DMS 273 treated with DMSO at 0.1 percent for 48 hours (cell line): ENCODE measurements around the gene AMPD2.

ENCODE experiments used
- DNase-seq: peaks from one replicate; lab custom pipeline; 2025; lab: John Stamatoyannopoulos, UW

The AMPD2 gene

GRCh38 chr1:109630898-109631512 lies 11.4 kb downstream of the AMPD2 start:
- no peak for DNase-seq

- peak; percentile 69 for DNase-seq
Measured at GRCh38 chr1:109631513-109632505, 12.2 kb downstream of the AMPD2 start.

DNA sequence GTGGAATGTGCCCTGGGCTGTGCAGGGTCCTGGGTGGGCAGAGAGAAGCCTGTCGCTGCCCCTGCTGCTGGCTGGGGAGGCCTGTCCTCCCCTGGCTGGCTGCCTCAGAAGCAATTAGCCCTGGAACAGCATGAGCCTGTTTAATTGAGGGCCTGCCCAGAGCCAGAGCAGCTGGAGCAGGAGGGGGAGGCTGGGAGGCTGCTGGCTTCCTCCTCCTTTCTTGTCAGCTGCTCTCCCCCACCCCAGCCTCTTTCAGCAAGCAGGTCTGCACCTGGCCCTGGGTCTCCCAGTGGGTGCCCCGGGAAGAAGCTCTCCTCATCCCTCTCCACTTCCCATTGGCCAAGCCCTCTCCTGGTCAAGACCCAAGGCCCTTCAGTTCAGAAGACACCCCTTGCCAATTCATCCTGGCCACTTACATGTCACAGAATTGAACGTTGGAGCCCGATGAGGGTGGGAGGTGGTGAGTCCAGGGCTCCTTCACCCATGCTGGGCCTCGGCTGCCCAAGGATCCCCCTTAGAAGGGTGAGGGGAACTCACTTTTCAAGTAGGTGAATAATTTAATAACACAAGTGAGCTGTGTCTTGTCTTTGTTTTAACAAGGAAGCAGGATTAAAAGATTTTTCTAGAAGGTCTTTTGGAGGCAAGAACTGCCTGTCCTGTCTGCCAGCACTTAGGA lies 13.2 kb downstream of the AMPD2 start:
- peak; percentile 92 for DNase-seq

GRCh38 chr1:109634292-109634691 lies 14.7 kb downstream of the AMPD2 start:
- no peak for DNase-seq

DNA sequence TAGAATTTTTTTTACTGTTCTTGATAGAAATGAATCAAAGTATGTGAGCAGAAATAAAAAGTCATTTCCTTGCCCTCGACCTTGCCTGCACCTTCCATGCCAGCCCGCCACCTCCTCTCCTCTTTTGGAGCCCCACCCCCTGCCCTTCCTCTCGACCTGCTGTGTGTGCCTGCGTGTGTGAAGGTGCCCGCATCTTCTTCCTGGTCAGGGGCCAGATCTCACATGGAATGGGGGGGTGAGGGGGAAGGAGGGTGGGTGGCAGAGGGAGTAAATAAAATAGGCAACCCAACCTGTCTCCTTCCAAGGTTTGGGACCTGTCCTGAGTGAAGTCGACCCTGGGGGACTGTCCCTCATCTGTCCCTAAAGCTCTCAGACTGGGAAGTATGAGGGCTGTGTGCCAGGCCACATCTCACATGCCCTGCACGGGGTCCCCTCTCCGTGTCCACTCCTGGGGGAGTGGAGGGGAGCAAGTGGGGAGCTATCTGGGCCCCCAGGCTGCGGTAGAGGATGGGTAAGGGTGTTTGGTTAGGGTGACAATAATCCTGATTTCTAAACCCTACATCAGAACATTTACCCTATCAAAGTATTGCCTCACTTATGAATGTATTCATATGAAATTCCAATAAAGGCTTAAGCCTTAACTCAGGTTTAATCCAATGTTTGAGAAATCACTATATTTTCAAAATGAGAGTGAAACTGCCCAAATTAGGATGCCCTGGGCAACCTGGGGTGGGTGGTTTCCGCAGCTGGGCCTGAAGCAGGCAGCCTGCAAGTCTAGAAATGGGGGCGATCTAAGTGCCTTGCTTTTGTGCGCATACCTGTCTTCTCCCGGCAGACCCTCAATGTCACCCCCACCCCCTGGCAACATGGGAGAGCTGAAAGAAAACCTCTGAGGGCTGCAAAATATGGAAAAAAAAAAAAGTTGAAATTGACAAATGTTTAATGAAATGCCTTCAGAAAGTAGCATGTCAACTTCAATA lies 15.4 kb downstream of the AMPD2 start:
- DNase-seq, result no peak

DNA sequence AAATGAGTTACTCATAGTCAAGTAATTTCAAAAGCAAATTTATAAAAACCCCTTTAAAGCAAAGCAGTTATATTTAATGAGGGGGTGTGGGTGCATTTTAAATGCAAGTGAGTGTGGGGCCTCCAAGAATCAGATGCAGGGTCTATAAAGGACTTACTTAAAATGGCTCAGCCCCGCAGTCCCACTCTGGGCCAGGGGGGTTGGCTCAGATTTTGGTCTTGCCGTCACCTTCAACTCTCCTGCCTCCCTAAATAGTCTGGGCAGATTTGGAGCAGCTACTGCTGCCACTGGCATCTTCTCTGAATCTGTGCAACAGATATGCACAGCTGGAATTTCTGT lies 16.2 kb downstream of the AMPD2 start:
- DNase-seq, result no peak

- DNase-seq, result no peak
Measured at GRCh38 chr1:109636201-109636952, 16.7 kb downstream of the AMPD2 start.

GRCh38 chr1:109637446-109637845 lies 17.8 kb downstream of the AMPD2 start:
- no peak for DNase-seq

DNA sequence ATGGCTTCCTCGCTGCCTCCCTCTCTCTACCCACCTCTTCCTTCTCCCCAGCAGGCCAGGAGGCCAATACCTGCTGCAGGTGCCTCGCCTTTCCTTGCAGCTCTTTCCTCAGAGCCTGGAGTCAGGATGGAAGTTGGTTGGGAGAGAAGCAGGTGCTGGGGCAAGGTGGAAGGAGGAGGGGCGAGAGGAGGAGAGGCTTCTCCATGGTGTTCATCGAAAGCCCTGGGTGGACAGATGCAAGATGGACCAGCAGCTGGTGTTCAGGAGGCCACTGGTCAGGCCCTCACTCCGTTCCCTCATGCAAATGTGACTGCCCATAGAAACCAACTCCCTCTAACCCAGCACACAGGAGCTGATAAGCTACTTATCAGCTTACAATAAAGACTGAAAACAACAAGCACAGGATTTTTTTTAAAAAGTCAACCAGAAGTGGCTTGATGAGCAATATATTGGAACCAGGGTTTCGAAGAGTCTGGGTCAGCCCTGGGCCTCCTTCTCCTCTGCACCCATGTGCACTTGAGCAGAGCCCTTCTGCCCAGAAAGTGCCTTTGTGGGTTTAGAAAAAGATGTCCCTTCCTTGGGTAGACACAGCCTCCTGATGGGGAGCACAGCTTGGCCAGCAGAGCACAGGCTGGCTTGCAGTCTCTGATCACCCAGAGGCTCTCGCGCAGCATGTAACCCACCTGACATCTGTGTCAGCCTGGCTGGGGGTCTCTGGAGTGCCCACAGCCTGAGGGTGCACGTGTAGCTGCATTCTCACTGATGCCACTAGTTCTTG lies 19.6 kb downstream of the AMPD2 start:
- DNase-seq, result no peak

DNA sequence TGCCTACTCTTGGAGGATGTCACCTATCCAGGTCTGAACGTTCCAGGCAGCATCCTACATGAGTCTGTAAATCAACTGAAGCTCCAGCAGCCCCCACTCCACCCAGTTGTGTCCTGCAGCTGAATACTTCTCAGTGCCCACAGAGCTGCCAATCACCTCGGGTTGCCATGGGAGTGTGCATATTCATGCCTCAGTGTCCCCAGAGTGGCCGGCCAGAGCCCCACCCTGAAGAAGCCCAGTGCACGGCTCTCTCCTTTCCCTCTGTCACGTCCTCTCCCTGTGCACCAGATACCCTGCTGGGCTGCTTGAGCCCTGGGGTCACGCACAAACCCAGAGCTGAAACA lies 20.2 kb downstream of the AMPD2 start:
- DNase-seq, result no peak

- DNase-seq, result no peak
Measured at GRCh38 chr1:109640285-109640865, 20.7 kb downstream of the AMPD2 start.

DNA sequence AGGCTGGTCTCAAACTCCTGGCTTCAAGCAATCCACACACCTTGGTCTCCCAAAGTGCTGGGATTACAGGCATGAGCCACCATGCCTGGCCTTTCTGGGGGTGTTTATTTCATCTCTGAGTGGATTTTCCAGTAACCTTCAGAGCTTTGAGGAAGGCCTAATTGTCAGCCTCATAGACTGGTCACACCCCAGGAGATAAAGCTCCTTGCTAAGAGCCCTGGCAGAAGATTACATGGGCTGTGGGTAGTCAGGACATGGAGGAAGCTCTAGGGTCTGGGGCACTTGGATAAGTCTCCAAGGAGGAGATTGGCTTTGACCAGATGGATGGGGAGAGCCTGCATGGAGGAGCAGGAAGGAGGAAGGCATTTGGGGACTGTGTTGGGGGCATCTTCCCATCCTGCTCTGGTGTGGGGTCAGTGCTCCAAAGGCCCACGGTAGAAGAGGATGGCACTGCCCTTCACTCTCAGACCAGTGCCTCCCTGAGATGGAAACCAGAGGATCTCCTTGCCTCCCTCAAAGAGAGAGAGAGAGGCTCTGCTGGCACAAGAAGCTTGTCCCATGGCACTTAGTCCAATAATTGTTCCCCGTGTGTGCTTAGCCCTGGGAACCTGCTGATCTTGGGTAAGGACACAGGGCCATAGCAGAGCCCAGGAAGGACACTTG lies 21.6 kb downstream of the AMPD2 start:
- DNase-seq, result no peak

DNA sequence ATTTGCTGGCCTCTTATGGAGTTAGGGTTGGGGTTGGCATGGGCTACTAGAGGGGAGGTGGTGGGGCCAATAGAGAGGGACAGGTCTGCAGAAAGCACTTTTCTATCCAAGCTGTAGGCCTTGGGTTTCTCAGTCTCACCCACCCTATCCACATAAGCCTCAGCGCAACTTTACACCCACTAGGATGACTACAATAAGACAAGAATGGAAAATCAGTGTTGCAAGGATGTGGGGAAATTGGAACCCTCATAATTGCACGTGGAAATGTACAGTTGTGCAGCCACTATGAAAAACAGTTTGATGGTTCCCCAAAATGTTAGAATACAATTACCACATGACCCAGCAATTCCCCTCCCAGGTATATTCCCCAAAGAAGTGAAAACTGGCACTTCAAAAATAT lies 22.2 kb downstream of the AMPD2 start:
- DNase-seq, result no peak

GRCh38 chr1:109642626-109643025 lies 23.0 kb downstream of the AMPD2 start:
- DNase-seq, result no peak

- peak; percentile 56 for DNase-seq
Measured at GRCh38 chr1:109643385-109644230, 24.0 kb downstream of the AMPD2 start.

- DNase-seq, result no peak
Measured at GRCh38 chr1:109644670-109645069, 25.0 kb downstream of the AMPD2 start.

DNA sequence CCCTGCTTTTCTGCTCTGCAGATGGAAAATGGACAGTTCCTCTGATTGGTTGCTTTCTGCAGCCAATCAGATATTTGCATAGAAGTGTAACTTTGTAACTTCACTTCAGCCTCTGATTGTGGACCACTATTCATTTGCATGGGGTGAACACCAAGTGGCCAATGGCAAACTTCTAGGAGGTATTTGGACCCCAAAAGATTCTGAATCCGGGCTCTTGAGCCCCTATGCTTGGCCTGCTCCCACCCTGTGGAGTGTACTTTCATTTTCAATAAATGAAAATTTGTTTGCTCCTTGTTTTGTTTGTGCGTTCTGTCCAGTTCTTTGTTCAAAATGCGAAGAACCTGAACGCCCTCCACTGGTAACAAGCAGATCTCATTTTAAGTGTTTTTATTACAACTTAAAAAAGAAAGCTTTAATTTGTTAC lies 29.9 kb downstream of the AMPD2 start:
- DNase-seq, result no peak

DNA sequence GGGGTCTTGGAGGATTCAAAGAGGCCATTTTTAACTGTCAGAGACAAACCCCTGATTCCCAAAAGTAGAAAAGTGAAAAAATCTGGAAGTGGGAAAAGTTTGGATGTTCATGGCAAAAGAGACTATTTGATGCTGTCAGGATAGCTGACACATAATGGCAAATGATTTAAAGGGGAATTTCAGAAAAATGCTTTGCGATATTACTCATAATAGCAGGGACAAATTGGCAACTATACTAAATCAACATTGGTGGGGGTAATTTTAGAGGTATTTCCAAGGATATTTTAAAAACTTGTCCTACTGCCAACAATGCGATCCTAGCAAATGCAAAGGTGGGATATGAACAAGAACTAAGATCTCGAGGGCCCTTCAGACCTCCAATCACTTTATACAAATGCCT lies 31.0 kb downstream of the AMPD2 start:
- no peak for DNase-seq
